Superior temporal gyrus (tissue), 1 donor: ENCODE results near the gene SMIM32.

Experiments used
- DNase-seq: peaks from one replicate; pipeline ENCODE4 v3.0.0-alpha.2; 2016; ENCODE audit errors: extremely low spot score

Gene SMIM32

GRCh38 chr5:136192526-136193321, at the start of gene SMIM32:
TSS of gene SMIM32 (minus strand) at chr5:136193162. CDS start at chr5:136192524, 638 bp downstream.
- DNase-seq = no peak

DNA sequence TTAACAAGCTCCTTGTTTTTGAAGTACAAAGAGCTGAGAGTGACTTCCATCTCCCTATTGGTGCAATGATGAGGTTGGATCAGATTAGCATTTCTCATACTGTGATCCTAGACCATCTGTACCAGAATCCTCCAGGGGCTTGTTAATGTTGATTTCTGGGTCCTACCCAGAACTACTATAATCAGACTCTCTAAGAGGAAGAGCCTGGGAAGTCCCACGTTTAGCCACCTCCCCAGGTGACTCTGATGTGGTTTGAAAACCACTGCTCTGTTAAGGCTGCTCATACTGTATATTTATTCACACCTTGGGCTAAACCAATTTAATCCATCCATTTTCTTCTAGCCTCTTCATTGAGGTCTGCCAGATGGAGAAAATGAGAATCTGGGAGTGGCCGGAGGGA, 49.6 kb upstream of the SMIM32 start:
- no peak for DNase-seq

DNA sequence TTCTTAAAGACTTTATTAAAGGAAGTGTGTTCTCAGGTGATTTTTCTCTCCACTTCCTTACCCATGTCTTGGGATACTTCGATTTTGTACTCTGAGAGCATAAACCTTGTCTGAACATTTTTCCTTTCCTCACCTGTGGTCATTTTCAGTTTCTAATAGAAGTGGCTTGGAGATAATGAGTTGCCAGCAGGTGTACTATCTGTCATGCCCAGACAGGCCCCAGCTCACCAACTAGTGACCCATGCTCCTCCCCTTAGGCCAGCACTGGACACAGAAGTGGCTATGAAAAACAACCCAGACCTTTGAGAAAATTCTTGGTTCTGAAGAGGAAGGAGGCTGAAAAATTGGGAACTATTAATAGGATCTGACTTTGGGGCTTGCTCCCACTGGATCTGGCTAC, 49.2 kb upstream of the SMIM32 start:
- DNase-seq = no peak

DNA sequence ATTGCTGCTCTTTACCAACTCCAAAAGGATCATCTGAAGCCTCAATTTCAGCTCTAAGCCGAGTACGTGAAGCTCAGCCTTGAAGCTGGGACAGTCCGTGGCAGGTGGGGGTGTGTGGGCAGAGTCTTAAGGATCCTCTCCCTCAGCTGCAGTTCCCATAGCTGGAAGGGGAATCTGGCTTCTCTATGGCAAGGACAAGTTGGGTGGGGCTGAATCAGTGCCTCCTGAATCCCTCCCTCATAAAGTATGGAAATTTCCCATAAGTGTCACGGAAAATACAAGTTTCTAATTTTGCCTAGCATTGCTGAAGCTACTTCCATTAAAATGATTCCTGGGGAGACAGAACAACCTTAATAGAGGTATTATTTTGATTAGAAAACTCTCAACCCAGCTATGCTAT, 47.9 kb upstream of the SMIM32 start:
- no peak for DNase-seq

GRCh38 chr5:136236479-136237083, 43.6 kb upstream of the SMIM32 start:
- DNase-seq = no peak

DNA sequence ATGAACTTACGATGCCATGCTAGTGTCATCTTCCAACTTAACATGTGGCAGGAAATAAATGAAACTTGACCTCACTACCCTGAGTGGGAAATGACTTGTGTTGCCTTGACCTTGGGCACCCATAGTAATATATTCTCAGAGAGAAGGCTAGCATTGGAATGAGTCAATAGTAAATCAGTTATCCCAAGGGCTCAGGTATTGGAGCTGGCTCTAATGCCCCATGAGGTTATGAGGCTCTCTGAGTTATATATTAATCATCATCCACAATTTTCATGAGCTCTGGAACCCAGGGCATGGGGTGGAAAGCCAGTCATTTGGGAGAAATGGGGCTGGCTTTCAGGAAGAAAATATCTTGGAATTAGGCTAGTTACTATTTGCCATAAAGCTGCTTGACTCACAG, 42.4 kb upstream of the SMIM32 start:
- no peak for DNase-seq

DNA sequence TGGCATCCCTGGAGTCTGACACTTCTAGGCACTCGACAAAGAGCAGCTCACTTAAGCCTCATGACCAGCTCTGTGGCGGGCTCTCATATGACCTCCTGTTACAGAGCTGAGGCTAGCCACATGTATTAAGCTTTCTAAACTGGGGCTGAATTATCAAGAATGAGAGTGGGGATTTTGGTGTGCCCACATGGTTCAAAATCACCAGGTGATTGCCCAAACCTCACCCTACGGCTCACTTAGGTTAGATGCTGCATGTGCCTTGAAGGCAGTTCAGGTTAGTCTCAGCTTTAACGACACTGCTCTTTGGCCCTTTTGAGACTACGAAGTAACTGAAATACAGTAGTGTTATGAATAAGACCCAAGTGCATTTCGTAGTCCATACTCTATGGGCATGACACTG, 39.4 kb upstream of the SMIM32 start:
- no peak for DNase-seq

DNA sequence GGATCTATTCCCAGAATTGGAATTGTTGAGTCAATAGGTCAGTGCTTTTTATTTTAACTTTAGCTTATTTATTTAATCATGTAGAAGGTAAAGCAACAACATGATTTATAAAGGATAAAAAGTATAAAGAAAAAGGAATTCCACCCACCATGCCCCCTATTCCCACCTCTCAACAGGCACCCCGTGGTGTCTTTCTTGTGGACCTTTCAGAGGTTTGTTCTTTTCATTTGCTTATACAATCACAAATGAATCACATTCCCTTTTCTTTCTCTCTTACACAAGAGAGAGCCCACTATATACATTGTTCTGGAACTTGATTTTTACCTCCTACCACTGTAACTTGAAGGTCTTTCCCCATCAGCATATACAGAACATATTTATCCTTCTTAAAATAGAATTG, 37.2 kb upstream of the SMIM32 start:
- no peak for DNase-seq

DNA sequence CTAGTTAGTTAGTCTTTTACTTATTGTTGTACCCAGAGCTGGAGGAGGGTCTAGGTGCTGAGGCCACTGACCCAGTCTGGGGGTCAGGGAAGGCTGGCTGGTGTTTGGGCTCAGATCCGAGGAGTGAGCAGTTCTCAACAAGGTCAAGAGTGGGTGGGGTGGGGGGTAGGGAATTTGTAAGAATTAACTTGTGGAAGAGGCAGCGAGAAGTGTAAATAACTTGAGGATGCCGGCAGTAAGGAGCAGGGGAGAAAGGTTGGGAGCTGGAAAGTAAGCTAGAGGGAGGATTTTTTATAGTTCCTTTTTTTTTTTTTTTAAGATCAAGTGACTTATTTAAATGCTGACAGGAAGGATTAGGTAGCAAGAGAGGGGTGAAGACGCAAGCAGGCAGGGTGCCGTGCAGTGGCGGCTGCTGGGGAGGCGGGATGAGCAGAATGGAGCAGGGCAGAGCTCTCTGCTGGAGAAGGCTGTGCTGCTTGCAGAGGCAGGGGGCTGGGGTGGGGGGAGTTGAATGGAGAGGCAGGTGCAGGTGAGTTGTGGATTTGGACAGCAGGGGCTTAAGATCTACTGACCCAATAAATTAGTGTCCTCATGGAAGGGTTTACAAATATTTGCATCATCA, 35.3 kb upstream of the SMIM32 start:
- DNase-seq = no peak

GRCh38 chr5:136226401-136226800, 33.4 kb upstream of the SMIM32 start:
- DNase-seq = no peak

GRCh38 chr5:136225796-136226195, 32.8 kb upstream of the SMIM32 start:
- no peak for DNase-seq

- no peak for DNase-seq
Observed at GRCh38 chr5:136222580-136223235, 29.7 kb upstream of the SMIM32 start.

DNA sequence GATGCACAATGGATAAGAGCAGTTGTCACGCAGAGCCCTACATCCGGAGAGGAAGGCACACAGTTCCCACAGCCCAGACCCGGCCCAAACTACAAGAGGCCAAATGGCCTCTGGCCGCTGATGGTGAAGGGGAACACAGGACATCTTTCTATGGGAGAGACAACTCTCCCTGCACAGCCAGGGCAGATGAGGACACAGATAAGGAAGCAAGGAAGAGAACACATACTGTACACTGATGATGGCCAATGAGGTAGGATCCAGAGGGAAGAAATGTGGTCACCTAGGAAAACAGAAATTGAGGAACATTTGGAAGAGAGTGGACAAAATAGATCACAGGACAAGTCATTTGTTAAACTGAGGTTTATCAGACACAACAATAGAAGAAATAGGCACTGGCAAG, 28.4 kb upstream of the SMIM32 start:
- DNase-seq = no peak

GRCh38 chr5:136216230-136216629, 23.3 kb upstream of the SMIM32 start:
- DNase-seq = no peak

DNA sequence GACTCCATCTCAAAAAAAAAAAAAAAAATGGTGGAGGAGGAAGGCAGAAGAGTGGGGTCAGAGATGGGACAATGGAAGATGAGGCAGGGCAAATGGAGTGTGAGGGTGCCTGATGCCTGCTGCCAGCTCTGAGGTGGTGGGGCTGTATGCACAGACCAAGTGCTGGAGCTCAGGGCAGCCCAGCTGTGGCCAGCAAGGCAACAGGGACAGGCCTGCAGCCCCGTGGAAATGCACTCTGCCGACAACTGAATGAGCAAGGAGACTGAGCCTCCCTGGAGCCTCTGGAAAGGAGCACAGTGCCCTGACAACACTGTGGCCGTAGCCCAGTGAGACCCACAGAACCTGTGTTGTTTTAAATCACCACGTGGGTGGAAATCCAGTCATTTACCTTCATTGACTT, 22.9 kb upstream of the SMIM32 start:
- DNase-seq = no peak

DNA sequence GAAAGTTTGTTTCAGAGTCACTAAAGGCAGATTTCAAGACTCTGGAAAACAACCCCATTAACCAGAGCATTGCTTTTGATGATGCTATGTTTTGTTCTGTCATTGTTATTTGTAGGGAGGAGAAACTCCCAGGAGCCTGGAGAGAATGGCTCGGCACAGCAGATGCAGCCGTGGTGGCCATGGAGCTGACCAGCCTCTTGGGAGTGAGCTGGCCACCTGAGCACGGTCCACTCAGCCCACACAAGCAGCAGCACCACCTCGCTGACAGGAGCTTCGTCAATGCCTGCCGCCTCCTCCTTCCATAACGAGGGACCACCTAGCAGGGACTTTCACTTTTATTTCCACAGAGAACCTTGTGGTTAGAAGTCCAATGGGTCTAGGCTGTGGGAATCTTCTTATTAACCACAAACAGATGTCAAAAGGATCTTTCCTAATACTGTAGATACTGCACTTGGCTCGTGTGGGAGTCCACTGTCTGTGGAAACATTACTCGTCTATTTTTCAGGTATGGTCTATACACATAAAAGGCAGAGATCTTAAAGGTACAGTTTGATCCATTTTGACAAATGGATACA, 21.0 kb upstream of the SMIM32 start:
- DNase-seq = no peak

DNA sequence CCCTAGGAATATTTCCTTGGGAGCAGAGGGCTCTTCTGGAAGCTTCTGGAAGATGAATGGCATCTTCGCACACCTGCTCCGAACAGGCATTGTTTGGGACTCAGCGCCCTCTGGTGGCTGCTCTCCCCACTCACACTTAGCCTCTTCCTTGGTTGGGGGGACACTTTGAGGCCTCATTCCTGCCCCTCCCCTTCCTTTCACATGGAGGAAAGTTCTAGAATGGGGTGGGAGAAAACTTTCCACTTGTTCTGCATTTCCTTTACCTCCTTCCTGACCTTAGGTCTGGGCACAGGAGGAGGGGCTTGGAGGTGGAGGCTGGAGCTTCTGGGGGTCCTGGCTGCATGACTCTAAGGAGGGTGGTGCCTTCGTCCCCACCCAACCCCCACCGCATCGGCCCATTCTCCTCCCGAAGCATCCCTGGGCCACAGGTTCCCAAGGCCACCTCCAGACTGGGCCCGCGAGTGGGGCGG, 19.3 kb upstream of the SMIM32 start:
- peak; percentile 75 for DNase-seq

DNA sequence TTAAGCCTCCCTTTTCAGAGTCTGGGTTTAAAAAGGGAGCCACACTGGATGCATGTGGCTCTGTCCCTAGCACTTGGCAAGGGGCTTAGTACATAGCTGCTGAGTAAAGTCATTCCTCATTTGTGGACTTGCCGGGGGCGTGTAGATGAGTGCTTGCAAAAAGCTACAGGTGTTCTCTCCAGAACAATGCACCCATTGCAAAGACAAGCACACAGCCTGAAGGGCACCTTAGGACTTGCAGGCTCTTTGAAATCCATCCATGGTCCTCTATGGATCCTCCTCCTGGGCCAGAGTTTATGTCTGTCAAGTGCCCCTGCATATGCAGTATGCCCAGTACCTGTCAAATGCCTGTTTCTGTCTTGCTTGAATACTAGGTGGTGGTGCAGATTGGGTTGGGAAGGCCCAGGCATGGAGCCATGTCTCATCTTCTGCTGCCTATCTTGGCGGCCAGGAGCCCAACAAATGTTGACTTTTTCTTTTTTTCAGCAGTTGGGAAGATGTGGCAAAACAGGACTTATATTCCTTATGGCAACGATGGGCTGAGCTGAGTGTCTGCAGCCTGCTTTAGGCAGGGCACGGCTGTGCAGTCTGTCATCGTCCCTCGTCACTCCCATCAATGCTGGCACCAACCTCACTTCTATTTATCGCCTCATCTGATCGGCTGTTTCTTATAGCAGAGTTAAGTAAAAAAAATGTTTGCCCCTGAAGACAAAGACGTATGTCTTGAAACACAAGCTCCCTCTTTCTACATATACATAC, 18.5 kb upstream of the SMIM32 start:
- no peak for DNase-seq

DNA sequence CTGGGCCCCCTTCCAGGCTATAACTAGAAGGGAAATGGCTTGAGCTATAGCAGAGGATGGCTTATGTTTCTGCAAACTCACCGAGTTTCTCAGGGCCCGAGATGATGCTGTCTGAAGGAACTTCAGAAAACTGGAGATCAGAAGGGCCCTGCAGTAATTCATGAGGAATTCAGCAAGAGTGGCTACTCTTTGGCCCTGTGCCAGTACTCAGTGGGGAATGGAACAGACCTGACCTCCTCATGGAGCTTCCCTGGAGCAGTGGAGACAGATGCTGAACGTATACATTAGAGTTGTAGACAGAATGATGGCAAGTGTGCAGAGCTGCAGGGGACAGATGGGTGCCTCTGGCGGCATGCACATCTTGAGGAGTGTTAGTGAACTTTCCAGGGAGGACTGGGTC, 17.3 kb upstream of the SMIM32 start:
- no peak for DNase-seq

- no peak for DNase-seq
Observed at GRCh38 chr5:136209346-136209910, 16.5 kb upstream of the SMIM32 start.

GRCh38 chr5:136208916-136209315, 16.0 kb upstream of the SMIM32 start:
- no peak for DNase-seq
